ENCODE measurements around the gene CLEC2L.

The CLEC2L gene

DNA sequence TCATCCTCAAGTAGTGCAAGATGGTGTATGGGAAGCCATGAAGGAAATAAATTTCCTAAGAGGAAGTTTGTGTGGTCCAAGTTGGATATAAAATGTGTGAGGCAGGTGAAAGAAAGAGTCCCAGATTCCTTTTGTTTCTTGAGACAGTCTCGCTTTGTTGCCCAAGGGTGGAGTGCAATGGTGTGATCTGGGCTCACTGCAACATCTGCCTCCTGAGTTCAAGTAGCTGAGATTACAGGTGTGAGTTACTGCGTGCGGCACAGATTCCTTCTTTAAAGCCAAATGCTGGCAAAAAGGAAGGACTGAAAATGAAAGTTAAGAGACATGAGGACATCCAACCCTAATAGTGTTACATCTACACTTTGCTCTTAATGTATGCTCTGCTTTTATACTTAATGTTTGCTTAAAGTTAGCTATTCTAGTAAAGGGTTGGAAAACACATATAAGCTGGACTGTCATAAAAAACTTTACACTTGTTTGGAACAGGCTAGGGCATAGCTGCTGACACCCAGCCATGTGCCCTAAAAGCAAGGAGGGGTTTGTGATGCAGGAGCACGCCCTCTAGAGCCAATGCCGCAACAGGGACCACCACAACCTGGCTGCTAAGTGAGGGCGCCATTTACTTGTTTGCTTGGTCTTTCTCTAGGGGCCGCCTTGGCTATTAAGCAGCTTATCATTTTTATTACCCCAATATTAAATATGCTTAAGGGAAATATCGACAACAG lies 34.5 kb downstream of the CLEC2L start:
- DNase-seq (ENCODE audit: low spot score) = no peak

DNA sequence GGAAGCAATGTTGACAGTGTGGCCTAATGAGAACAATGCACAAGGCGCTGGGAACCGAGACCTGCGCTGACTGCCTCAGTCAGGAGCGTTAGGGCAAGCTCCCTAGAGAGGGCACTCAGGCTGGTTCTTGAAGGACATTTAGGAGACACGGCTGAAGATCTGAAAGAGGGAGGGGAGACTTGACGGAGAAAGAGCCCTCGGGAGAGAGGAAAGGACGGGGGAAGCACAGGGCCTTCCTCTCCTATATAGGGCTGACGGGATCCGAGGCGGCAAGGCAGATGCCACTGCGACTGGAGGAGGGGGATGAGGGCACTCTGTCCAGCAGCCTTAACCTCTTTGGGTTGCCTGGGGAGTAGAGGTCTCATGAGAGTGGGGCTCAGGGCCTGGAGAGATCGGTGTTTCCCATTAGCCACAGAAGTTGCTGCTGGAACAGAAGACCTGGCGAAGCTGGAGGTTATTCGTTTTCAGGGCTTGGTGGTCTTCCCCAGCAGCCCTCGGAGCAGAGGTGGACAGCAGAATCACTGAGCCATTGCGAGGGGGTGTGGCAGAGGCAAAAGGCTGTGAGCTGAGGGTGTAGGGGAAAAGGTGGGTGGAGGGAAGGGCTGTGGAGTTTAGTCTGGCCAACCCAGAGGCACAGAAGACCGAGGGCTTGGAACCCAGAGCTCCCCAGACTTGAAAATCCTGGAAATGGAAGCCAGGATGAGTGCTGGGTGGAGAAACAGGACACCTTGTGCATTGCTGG lies 36.0 kb downstream of the CLEC2L start:
- DNase-seq (ENCODE audit: low spot score) = no peak

DNA sequence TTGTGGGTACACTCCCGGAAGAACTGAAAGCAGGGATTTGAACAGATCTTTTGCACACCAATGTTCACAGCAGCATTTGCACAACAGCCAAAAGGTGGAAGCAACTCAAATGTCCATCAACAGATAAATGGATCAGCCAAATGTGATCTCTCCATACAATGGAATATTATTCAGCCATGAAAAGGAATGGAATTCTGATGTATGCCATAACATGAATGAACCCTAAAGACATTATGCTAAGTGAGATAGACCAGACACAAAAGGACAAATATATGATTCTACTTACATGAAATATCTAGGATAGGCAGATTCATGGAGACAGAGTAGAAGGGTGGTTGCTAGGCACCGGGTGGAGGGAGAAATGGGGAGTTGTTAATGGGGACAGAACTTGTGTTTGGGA lies 36.7 kb downstream of the CLEC2L start:
- no peak for DNase-seq (ENCODE audit: low spot score)

DNA sequence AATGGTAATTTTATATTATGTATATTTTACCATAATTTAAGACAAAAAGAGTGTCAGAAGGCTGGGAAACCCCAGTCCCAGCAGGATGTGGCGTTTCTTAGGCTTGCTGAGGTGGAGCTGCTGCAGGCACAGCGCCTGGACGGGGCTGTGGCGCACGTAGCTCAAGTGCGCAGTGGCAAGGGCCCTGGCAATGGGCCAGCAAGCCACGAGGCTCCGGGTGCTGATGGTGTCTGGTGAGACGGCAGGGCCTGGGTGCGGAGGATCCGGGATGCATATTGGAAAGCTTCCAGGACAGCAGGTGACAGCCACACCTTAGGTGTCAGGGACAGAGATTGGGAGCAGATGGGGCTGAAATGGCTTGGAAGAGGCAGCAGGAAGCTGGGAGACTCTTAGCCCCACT lies 37.2 kb downstream of the CLEC2L start:
- DNase-seq (ENCODE audit: low spot score) = no peak

DNA sequence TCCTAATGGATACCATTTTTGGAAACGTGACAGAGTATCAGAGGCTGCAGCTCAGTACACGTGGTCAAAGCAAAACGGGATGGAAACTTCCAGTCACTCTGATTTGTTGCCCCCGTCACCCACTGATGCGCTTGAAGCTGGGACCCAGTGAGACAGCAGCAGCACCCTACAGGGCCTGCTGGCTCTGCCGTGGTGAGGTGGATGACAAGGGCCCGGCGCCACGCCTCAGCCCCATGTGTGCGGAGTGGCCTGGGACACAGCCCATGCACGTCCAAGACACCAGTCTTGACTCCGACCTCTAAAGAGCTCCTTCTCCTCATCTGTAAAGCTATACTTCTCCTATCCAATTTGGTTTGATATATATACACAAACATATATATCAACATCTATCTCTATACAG lies 39.0 kb downstream of the CLEC2L start:
- no peak for DNase-seq (ENCODE audit: low spot score)

DNA sequence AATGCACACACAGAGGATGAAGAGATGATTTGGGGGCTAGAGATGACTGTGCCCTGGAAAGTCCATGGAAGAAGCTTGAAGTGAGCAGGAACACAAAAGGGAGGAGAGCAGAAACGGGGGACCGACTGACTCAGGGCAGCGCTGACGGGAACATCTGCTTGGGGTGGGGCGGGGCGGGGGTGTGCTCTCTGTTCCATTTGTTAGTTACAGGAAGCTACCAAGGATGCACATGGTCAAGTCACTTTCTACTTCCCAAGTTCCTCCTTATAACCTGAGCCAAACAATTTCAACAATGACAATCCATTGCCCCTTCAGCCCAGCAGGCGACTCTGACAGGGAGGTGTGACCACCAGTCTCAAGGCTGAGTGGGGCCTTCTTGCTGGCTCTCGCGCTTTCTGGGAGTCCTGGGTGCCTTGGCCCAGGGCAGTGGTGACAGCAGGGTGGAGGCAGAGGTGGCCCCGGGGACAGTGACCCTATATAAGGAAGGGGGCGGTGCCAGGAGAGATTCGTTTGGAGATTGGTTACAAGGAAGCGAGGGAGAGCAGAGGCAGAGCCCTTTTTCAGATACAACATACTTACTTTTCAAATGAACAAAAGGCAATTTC lies 39.6 kb downstream of the CLEC2L start:
- no peak for DNase-seq (ENCODE audit: low spot score)

DNA sequence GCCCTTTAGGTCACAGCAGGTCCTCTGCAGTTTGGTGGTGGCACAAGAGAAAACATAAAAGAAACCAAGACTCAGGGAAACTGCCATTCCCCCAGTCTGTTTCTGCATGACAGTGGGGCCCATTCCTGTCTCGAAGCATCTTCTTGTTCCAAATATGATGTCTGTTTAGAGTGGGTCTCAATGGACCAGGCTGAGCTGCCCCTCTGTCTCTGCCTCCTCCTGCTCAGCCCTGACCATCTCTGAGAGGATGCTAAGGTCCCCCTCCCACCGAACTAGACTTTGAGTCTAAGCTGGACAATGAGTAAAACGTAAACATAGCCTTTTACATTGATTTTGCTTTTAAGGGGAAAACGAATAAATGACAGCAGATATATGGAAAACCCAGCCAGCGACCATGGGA lies 40.4 kb downstream of the CLEC2L start:
- DNase-seq (ENCODE audit: low spot score) = no peak

DNA sequence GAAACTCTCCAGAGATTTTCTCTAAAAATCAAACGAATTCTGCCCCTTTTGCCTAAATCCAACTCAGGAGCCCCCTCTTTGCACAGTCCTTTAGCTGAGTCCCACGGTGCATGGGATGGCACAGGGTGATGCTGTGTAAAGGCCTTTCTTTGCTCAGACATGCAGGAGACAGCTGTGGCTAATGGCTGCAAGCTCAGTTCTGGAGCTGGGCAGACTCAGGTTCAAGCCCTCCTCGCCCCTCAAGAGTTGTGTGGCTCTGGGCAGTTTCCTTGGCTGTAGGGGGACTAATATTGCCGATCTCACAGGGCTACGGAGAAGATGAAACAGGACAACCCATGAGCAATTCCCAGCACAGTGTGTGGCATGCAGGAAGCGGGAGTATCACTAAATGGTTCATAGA lies 42.6 kb downstream of the CLEC2L start:
- no peak for DNase-seq (ENCODE audit: low spot score)

DNA sequence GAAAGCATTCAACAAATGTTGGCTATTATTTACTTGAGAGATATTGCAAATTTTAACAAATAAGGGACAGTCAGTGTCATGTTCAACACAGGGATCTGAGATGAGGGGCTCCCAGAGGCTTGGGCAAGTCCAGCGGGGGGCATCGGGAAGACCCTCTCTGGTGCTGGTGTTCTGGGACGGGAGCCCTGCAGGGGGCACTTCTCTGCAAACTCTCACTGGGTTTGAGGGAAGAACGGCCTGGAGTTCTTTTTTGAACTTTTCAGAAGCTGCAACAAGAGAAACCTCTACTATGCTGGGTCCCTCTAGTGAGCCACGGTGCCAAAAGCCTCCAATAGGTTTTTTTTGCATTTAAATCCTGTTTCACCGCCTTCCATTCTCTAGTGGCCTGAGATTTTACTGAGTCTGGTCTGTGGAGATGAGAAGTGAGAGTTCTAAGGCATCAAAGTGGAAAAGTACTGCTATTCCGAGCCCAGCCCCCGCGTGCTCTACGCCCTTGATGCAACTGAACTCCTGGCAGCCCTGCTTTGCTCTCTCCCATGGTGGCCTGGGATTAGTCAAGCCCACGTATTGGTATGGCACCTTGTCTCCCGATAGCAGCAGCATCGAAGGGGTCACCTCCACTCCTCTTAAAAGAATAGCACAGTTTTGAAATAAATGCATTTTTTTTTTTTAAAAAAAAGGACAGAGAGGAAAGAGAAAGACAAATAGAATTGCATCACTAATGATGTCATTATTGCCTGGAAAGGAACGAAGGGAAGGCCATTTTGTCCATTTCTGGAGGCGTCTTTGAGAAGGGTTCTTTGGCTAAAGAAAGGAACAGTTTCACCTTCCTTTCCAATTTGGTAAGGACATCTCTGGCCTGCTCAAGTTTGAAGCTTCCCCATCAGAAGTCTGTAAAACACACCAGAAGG lies 43.5 kb downstream of the CLEC2L start:
- DNase-seq (ENCODE audit: low spot score) = no peak

DNA sequence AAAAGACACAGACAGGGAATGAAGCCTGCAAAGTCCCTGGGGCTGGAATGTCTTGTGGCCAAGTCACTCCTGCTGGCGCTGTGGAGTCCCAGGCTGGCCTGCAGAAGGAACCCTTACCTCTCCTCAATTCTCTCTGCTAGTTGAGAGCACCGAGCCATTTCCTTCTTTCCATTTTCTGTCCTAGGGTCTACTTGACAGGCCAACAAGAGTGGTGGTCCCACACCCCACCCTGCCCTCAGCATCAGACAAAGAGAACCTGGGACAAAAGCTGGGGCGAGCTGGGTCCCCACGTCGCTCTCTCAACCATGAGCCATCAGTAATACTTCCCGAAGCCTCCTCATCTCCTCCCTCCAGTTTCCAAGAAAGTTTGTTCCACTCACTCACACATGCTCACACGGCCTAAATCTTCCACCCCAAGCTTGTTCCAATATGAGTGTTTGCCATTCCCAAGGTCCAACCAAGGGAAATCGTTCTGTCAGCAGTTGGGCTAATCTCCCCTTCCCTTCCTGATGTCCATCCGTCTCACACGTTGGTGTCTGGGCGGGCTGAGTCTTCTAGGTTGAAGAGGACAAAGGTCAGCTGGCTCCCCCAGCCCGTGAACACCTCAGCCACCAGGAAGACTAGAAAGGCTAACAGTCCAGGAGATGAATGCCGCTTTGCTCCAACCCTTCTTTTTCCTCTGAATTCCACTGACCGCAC lies 44.3 kb downstream of the CLEC2L start:
- DNase-seq (ENCODE audit: low spot score) = no peak

DNA sequence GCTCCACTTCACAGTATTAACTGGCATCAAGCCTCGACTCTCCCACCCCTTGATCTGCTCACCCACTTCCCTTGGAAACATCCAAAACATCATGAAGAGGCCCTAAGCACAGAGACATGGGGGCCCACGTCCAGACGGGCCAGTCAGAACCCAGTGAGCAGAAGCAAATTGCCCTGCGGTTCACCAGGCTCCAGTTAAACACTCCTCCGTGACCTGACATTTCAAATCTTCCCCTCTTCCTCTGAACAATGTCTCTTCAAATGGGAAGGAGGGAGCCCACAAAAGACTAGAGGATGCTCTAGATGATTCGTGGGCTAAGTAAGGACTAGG lies 44.8 kb downstream of the CLEC2L start:
- no peak for DNase-seq (ENCODE audit: low spot score)

DNA sequence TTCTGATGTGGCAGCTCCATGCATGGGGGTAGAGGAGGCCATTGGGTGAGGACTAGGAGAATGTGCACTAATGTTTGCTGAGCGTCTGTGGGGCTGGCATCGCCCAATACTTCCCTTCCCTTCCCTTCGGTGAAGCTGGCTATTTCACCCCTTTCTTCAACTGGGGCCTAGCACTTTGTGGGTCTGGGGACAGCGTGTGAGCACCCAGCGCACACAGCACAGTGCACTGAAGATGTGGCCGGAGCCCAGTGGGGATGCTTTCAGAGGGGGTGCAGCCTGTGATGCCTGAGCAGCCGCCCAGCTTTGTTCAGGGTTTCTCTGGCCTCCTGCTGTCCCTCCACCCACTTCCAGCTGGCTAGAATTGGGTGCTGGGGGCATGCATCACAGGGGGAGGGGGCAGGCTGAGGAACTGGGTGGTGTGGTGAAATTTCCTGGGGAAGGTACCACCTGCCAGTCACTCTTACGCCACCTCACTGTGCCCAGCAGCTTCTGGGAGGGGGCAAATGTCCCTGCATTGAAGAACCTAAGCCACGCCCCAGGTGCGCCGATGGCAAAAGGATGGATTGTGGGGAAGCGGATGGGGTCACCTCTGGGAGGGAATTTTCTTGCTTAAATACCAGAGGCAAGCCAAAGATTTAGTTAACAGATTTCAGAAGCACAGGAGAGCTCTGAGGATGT lies 45.5 kb downstream of the CLEC2L start:
- DNase-seq (ENCODE audit: low spot score) = no peak

DNA sequence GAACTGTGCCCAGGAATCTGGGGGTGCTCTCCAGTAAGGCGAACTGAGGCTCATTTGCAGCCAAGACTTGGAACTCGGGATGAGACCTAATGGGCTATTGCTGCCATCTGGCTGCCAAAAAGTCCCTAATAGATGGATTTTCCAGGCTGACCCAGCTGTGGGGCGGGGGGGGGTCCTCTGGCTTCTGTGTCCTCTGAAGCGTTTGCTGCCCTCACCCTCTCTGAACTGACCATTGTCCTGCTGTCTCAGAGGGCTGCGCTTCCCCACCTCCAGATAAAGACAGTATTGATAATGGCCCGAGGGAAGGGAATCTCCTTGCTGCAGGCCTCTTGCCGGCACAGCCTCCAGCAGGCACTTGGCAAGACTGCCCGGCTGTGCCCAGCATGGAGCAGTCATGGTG lies 46.6 kb downstream of the CLEC2L start:
- no peak for DNase-seq (ENCODE audit: low spot score)

DNA sequence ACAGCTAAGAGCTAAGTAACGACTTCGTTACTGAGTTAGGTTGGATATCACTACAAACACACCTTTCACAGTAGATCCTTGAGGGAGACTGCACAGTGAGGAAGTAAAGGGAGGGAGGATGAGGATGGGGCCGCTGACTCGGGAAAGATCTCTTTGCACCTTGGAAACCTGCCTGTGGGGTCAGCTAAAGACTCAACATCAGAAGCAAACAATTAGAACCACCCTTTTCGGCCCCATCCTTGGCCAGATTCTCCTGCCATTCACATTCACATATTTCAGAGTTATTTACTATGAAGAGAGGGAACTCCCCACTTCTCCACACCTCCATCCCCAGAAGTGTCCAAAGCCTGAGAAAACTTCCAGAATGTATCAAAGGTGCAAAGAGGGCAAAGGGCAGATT lies 47.1 kb downstream of the CLEC2L start:
- DNase-seq (ENCODE audit: low spot score) = no peak

DNA sequence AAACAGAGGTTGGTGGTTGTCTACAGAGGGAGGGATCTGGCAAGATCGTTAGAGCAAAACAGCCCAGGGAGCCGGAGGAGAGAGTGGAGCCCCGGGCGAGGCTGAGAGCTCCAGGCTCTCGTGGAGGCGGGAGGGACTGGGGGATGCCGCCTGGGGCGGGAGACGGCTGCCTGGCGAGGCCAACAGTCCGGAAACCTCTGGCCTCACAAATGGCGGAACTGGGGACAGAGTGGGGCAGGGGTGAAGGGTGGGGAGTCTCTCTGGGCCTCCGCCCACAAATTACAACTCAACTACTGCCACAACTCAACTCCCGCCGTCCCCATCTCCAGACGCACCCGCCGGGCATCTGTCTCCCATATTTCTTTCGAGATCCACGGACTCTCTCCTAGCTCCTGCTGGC lies 47.7 kb downstream of the CLEC2L start:
- DNase-seq (ENCODE audit: low spot score) = no peak

DNA sequence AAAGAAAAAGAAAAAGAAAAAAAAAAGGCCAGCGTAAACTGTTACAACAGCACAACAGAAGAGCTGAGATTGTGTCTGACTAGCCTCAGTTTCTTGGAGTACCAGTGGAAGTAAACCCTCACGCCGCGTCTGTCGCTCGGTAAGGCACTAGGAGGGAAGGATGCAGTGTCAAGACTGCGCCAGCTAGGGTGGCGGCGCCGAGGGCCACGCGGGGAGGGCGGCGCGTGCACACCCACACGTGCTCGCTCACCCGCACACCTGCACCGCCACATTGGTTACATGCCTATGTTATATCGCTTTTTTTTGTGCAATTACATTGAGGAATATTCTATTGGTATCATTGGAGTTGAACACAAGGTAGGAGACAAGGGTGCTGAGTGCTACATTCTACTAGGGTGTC lies 48.2 kb downstream of the CLEC2L start:
- DNase-seq (ENCODE audit: low spot score) = no peak

DNA sequence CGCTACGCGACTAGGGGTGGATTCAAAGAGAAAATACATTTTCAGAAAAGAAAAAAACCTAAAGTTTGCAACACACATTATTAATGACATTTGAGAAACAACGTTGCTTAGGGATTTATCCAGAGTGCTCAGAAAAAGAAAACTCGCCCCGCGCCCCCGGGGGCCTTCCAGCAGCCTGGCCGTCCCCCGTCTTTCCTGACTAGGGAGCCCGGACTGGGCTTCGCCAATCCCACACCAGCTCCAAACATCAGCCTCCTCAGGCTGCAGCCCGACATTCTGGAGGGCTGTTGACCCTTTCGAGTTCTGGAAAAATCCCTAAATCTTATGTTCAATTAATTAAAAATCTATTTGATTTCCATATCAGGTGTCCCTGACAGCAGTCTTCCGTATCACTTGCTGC lies 48.6 kb downstream of the CLEC2L start:
- DNase-seq (ENCODE audit: low spot score) = no peak

DNA sequence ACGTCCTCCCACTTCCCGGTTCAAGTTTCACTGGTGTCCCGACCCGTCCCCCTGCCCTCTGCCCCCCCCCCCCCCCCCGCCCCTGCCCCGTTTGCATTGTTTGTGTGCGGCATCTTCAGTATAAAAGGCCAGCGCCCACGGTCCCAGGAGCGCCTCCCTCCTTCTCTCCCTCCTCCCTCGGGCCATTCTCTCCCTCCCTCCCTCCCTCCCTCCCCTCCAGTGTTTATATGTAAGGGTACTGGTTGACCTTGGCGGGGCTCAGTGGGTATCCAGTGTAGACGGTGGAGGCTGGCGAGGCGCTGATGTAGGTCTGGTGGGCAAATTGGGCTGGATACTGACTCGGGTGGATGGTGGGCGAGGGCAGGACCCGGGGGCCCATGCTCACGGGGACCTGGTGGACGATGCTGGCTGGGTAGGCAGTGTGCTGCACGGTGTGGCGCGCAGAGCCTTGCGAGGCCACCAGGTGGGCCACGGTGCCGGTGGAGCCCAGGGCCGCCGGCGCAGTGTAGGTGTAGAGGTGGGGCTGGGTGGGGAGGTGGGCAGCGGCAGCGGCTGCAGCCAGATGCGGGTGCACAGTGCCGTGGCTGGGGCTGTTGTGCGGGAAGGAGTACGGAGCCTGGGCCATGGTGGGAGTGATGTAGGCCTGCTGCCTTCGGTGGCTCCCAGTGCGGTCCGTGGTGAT lies 49.4 kb downstream of the CLEC2L start:
- DNase-seq (ENCODE audit: low spot score) = no peak

DNA sequence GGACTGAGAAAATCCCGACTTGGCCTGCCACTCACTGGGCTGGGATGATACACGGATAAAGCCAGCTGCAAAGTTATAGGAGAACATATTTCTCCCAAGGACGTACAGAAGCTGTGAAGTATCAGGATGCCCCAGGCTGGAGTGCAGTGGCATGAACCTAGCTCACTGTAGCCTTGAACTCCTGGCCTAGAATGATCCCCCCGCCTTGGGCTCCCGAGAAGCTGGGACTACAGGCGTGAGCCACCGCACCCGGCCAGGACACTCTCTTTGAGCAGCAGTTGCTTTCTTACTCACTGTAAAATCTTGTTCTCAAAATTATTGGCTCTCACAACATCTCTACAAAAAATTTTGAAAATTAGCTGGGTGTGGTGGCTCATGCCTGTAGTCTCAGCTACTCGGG lies 50.4 kb downstream of the CLEC2L start:
- DNase-seq (ENCODE audit: low spot score) = no peak

DNA sequence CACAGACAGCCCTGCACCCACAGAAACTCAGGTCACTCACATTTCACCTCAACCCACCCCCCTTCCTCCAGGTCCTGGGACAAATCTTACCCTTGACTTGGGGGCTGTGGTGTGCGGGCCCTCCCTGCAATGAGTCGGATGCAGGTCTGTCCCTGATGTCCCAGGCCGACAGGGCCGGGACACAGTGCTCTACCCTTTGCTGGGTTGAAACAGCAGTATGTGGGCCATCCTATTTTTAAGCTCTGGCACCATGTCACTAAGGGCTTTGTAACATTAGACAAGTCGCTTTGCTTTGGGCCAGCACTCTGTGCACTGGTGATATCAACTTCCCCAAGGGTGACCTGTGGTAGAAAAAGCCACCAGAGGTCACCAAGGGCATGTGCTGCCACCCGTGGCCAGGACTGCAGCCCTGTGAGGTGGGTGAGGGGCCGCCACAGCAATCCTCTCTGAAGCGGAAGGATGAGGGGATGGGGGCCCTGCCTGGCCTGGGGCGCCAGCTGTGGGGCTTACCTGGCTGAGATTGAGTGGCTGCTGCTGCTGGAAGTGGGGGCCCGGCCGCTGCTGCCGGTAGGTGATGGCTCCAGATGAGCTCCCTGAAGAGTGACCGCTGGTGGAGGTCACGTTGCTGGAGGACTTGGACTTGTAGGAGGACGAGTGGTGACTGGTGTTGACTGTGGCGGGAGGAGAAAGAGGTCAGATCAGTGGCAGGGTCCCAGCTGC lies 51.3 kb downstream of the CLEC2L start:
- no peak for DNase-seq (ENCODE audit: low spot score)
